Astrocyte (in vitro differentiated cells and primary cell): Measurements from ENCODE around the gene SLC16A2. TPM values are rescaled to one million over a fixed set of nuclear protein-coding genes. Genes with fewer than 3 reads are reported as not detected.

Experiments
- DNase-seq: peaks from one replicate; pipeline ENCODE4 v3.0.0-alpha.2; 2010; ENCODE audit warnings: low read depth
- FAIRE-seq: peaks from 2 replicates; lab custom pipeline; 2011; peaks lifted over from hg19 to GRCh38; lab: Jason Lieb, UNC
- H2AFZ ChIP-seq: 2 replicates; pipeline ENCODE4 v1.6.0; 2012; ENCODE audit warnings: low read depth, low read length, inconsistent platforms
- H3K27ac ChIP-seq: 2 replicates; pipeline ENCODE4 v1.5.1; 2011; ENCODE audit warnings: low read depth, low read length, inconsistent platforms
- H3K27me3 ChIP-seq: 2 replicates; pipeline ENCODE4 v1.6.0; 2011; ENCODE audit warnings: low read length, inconsistent platforms; ENCODE audit not compliant: insufficient read depth
- H3K36me3 ChIP-seq: 2 replicates; pipeline ENCODE4 v1.5.1; 2011; ENCODE audit warnings: low read length, inconsistent platforms; ENCODE audit not compliant: insufficient read depth
- H3K4me1 ChIP-seq: 2 replicates; pipeline ENCODE4 v1.5.1; 2011; ENCODE audit warnings: low read length, inconsistent platforms; ENCODE audit not compliant: insufficient read depth
- H3K4me2 ChIP-seq: 2 replicates; pipeline ENCODE4 v1.6.0; 2012; ENCODE audit warnings: low read length, inconsistent platforms
- H3K4me3 ChIP-seq: 2 replicates; pipeline ENCODE4 v1.5.1; 2011; ENCODE audit warnings: low read depth, mild to moderate bottlenecking, low read length, inconsistent platforms; ENCODE audit not compliant: insufficient read depth
- H3K79me2 ChIP-seq: 2 replicates; pipeline ENCODE4 v1.6.0; 2012; ENCODE audit warnings: mild to moderate bottlenecking, low read length, inconsistent platforms; ENCODE audit not compliant: insufficient read depth
- H3K9ac ChIP-seq: 2 replicates; pipeline ENCODE4 v1.6.0; 2012; ENCODE audit warnings: mild to moderate bottlenecking, low read length, inconsistent platforms
- H3K9me3 ChIP-seq: 2 replicates; pipeline ENCODE4 v1.5.1; 2012; ENCODE audit warnings: low read depth, mild to moderate bottlenecking, low read length, inconsistent platforms; ENCODE audit not compliant: insufficient read depth
- H4K20me1 ChIP-seq: 2 replicates; pipeline ENCODE4 v1.6.0; 2012; ENCODE audit warnings: low read length, inconsistent platforms; ENCODE audit not compliant: insufficient read depth
- H3K27ac Mint-ChIP-seq: one replicate; pipeline ENCODE4 v1.8.0; 2021; ENCODE audit warnings: mild to moderate bottlenecking, mixed read lengths; ENCODE audit not compliant: unreplicated experiment
- H3K27me3 Mint-ChIP-seq: one replicate; pipeline ENCODE4 v1.8.0; 2021; ENCODE audit warnings: low read depth, mixed read lengths; ENCODE audit not compliant: unreplicated experiment
- H3K36me3 Mint-ChIP-seq: one replicate; pipeline ENCODE4 v1.8.0; 2021; ENCODE audit warnings: low read depth, mixed read lengths; ENCODE audit not compliant: unreplicated experiment
- H3K4me1 Mint-ChIP-seq: one replicate; pipeline ENCODE4 v1.8.0; 2021; ENCODE audit warnings: low read depth, mixed read lengths; ENCODE audit not compliant: unreplicated experiment
- H3K4me3 Mint-ChIP-seq: one replicate; pipeline ENCODE4 v1.8.0; 2021; ENCODE audit warnings: mild to moderate bottlenecking, moderate library complexity, mixed read lengths; ENCODE audit not compliant: unreplicated experiment
- H3K9me3 Mint-ChIP-seq: one replicate; pipeline ENCODE4 v1.8.0; 2021; ENCODE audit warnings: mild to moderate bottlenecking, mixed read lengths; ENCODE audit not compliant: unreplicated experiment
- EZH2 ChIP-seq: IDR thresholded peaks from 2 replicates; pipeline ENCODE4 v1.6.1; 2012; ENCODE audit warnings: mild to moderate bottlenecking, low read length, inconsistent platforms; ENCODE audit not compliant: insufficient read depth
- total RNA-seq: library from RNA; stranded (reverse); gene quantifications from 2 replicates; pipeline ENCODE4 v1.2.1, GENCODE V29; 2021
- TF ChIP-seq, protein P1 (sequence below): IDR thresholded peaks from 2 replicates; pipeline ENCODE4 v1.5.1; 2011; ENCODE audit warnings: low read depth, mild to moderate bottlenecking, inconsistent platforms, low read length, moderate library complexity; ENCODE audit not compliant: insufficient read depth

SLC16A2 gene
- total RNA-seq, 1 donor from 2014 or later, result 21.1 TPM

DNA sequence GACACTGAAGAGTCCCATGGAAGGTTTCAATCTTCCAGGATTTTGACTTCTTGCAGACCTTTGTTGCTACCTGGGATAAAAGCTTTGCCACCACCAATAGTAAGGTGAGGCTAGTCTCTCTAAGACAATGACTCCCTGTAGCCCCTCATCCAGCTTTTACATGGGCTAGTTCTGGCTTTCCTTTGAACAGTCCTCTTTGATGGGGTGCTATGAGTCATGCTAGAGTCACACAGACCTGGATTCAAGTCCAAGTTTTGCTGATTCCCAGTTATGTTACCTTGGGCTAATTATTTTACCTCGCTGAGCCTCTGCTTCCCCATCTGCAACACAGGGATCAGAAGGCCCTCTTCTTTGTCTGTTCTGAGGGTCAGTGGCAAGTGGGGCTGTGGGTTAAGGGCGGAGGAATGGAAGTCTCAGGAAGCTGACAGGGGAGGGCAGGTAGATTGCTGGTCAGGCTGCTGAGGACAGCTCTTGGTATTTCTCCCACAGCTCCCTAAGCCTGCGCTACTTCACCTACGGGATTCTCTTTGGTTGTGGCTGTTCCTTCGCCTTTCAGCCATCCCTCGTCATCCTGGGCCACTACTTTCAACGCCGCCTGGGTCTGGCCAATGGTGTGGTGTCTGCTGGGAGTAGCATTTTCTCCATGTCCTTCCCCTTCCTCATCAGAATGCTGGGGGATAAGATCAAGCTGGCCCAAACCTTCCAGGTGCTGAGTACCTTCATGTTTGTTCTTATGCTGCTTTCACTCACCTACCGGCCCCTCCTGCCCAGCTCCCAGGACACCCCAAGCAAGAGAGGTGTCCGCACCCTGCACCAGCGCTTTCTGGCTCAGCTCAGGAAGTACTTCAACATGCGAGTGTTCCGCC lies 102.8 kb downstream of the SLC16A2 start:
- H3K27me3 Mint-ChIP-seq, result no peaks in the 10 kb centered on the region
- H3K36me3 Mint-ChIP-seq, result peaks cover 2% of the 10 kb centered on the region
- Histone ChIP-seq H3K36me3 (no peaks in the 10 kb centered on the region), H3K79me2 (no peaks in the 10 kb centered on the region), H4K20me1 (no peaks in the 10 kb centered on the region), H2AFZ (no peak overlapping the region), H3K4me1 (no peaks in the 10 kb centered on the region), H3K4me3 (no peak overlapping the region), H3K9ac (no peak overlapping the region), H3K27me3 (no peaks in the 10 kb centered on the region), H3K4me2 (no peak overlapping the region), H3K9me3 (no peaks in the 10 kb centered on the region), H3K27ac (no peak overlapping the region)
- no peak overlapping the region for H3K4me3 Mint-ChIP-seq
- H3K27ac Mint-ChIP-seq, result no peak overlapping the region
- FAIRE-seq, result peak; percentile 94
- no peaks in the 10 kb centered on the region for H3K9me3 Mint-ChIP-seq
- no peak for DNase-seq
- H3K4me1 Mint-ChIP-seq, result no peaks in the 10 kb centered on the region
- TF ChIP-seq EZH2, result no peak
- TF ChIP-seq, protein P1, sequence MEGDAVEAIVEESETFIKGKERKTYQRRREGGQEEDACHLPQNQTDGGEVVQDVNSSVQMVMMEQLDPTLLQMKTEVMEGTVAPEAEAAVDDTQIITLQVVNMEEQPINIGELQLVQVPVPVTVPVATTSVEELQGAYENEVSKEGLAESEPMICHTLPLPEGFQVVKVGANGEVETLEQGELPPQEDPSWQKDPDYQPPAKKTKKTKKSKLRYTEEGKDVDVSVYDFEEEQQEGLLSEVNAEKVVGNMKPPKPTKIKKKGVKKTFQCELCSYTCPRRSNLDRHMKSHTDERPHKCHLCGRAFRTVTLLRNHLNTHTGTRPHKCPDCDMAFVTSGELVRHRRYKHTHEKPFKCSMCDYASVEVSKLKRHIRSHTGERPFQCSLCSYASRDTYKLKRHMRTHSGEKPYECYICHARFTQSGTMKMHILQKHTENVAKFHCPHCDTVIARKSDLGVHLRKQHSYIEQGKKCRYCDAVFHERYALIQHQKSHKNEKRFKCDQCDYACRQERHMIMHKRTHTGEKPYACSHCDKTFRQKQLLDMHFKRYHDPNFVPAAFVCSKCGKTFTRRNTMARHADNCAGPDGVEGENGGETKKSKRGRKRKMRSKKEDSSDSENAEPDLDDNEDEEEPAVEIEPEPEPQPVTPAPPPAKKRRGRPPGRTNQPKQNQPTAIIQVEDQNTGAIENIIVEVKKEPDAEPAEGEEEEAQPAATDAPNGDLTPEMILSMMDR, result no peak

DNA sequence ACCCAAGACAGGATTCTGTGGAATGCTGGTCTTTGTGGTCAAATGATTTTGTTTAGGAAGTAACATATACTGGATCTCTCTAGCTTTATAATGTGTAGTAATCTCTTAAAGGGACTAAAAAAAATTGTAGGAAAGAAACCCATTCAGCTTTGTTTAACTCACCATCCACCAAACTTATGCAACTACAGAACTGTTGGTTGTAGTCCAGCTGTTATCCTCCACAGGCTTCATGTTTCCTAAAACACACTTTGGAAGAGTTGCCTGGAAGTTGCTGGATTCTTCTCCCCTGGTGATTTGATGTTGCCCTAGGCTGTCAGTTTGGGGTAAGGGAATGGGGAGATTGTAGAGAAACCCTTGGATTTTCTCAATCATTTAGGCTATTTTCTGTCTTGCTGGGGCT lies 103.8 kb downstream of the SLC16A2 start:
- Histone ChIP-seq H3K4me1 (no peaks in the 10 kb centered on the region), H3K4me2 (no peak overlapping the region), H3K27ac (no peak overlapping the region), H3K4me3 (no peak overlapping the region), H4K20me1 (no peaks in the 10 kb centered on the region), H3K9me3 (no peaks in the 10 kb centered on the region), H3K27me3 (no peaks in the 10 kb centered on the region), H3K36me3 (no peaks in the 10 kb centered on the region), H2AFZ (no peak overlapping the region), H3K9ac (no peak overlapping the region), H3K79me2 (no peaks in the 10 kb centered on the region)
- Mint-ChIP-seq H3K36me3 (peaks cover 2% of the 10 kb centered on the region), H3K9me3 (no peaks in the 10 kb centered on the region), H3K4me1 (no peaks in the 10 kb centered on the region), H3K27ac (no peak overlapping the region), H3K4me3 (no peak overlapping the region), H3K27me3 (no peaks in the 10 kb centered on the region)
- FAIRE-seq, result no peak
- no peak for DNase-seq
- TF ChIP-seq, protein P1, result no peak
- TF ChIP-seq EZH2, result no peak

GRCh38 chrX:74526764-74527163 lies 105.5 kb downstream of the SLC16A2 start:
- Histone ChIP-seq H3K9me3 (no peaks in the 10 kb centered on the region), H4K20me1 (no peaks in the 10 kb centered on the region), H2AFZ (no peak overlapping the region), H3K4me1 (no peaks in the 10 kb centered on the region), H3K4me3 (no peak overlapping the region), H3K36me3 (no peaks in the 10 kb centered on the region), H3K79me2 (no peaks in the 10 kb centered on the region), H3K27ac (no peak overlapping the region), H3K4me2 (no peak overlapping the region), H3K27me3 (no peaks in the 10 kb centered on the region), H3K9ac (no peak overlapping the region)
- H3K9me3 Mint-ChIP-seq, result no peaks in the 10 kb centered on the region
- H3K4me1 Mint-ChIP-seq, result no peaks in the 10 kb centered on the region
- peaks cover 2% of the 10 kb centered on the region for H3K36me3 Mint-ChIP-seq
- no peak overlapping the region for H3K27ac Mint-ChIP-seq
- no peak for DNase-seq
- TF ChIP-seq EZH2, result no peak
- TF ChIP-seq, protein P1, result no peak
- no peak overlapping the region for H3K4me3 Mint-ChIP-seq
- FAIRE-seq, result no peak
- H3K27me3 Mint-ChIP-seq, result no peaks in the 10 kb centered on the region
